Keratinocyte (primary cell): ENCODE data around the gene MMD. TPM values are rescaled to one million over a fixed set of nuclear protein-coding genes. Genes with fewer than 3 reads are reported as not detected.

Source experiments
- DNase-seq: peaks from one replicate; pipeline ENCODE4 v3.0.0-alpha.2; 2011; ENCODE audit warnings: low read depth, missing footprints, low spot score
- FAIRE-seq: peaks from 2 replicates; lab custom pipeline; 2011; peaks lifted over from hg19 to GRCh38; lab: Jason Lieb, UNC
- H2AFZ ChIP-seq: 2 replicates; pipeline ENCODE4 v1.6.0; 2012; ENCODE audit warnings: low read length, control low read depth, inconsistent platforms; ENCODE audit not compliant: control insufficient read depth
- H3K27ac ChIP-seq: 2 replicates; pipeline ENCODE4 v1.5.1; 2011; ENCODE audit warnings: low read length; ENCODE audit not compliant: control insufficient read depth, insufficient read depth
- H3K27me3 ChIP-seq: 3 replicates; pipeline ENCODE4 v1.6.0; 2011; ENCODE audit warnings: low read length; ENCODE audit not compliant: control insufficient read depth, insufficient read depth; ENCODE audit errors: extremely low read depth
- H3K36me3 ChIP-seq, 2 experiments: 2 replicates in 1 of 2; 3 replicates in 1 of 2; pipeline ENCODE4 v1.5.1; 2011; ENCODE audit warnings: low read length in 2 of 2, mild to moderate bottlenecking in 1 of 2; ENCODE audit not compliant: control insufficient read depth in 2 of 2, insufficient read depth in 2 of 2; ENCODE audit errors: extremely low read depth in 1 of 2
- H3K4me1 ChIP-seq: 3 replicates; pipeline ENCODE4 v1.5.1; 2011; ENCODE audit warnings: low read length; ENCODE audit not compliant: control insufficient read depth, insufficient read depth; ENCODE audit errors: extremely low read depth
- H3K4me2 ChIP-seq: 3 replicates; pipeline ENCODE4 v1.6.0; 2011; ENCODE audit warnings: low read depth, low read length; ENCODE audit not compliant: control insufficient read depth, insufficient read depth; ENCODE audit errors: extremely low read depth
- H3K4me3 ChIP-seq, 3 experiments: fragments of 200-600 bp in 1 of 3; sonication (generic) in 1 of 3; 2 replicates in 2 of 3; 3 replicates in 1 of 3; pipeline ENCODE4 v1.5.1; 2011 to 2016; ENCODE audit warnings: low read length in 3 of 3, mild to moderate bottlenecking in 3 of 3, control low read depth in 2 of 3, inconsistent platforms in 1 of 3, low read depth in 1 of 3, mixed read lengths in 1 of 3, mixed run types in 1 of 3, moderate library complexity in 1 of 3; ENCODE audit not compliant: control insufficient read depth in 2 of 3, insufficient read depth in 2 of 3; ENCODE audit errors: extremely low read depth in 1 of 3
- H3K79me2 ChIP-seq: 2 replicates; pipeline ENCODE4 v1.6.0; 2012; ENCODE audit warnings: low read length; ENCODE audit not compliant: control insufficient read depth, insufficient read depth
- H3K9ac ChIP-seq: 3 replicates; pipeline ENCODE4 v1.6.0; 2011; ENCODE audit warnings: low read length; ENCODE audit not compliant: control insufficient read depth, insufficient read depth; ENCODE audit errors: extremely low read depth
- H3K9me1 ChIP-seq: 3 replicates; pipeline ENCODE4 v1.6.0; 2011; ENCODE audit warnings: low read length; ENCODE audit not compliant: control insufficient read depth, insufficient read depth; ENCODE audit errors: extremely low read depth
- H3K9me3 ChIP-seq: 2 replicates; pipeline ENCODE4 v1.5.1; 2012; ENCODE audit warnings: low read depth, low read length; ENCODE audit not compliant: control insufficient read depth
- H4K20me1 ChIP-seq: 3 replicates; pipeline ENCODE4 v1.6.0; 2011; ENCODE audit warnings: low read length; ENCODE audit not compliant: control insufficient read depth, insufficient read depth; ENCODE audit errors: extremely low read depth
- EZH2 ChIP-seq: IDR thresholded peaks from one replicate; pipeline ENCODE4 v1.6.1; 2012; ENCODE audit warnings: inconsistent platforms, mild to moderate bottlenecking, low read length, moderate library complexity
- dilution Hi-C: fragments of 300-500 bp; cut with MboI; formaldehyde crosslinking; loops from one replicate; pipeline ENCODE4 v1.7.0; 2020; ENCODE audit warnings: low sequenced_read_pairs; ENCODE audit not compliant: extremely low pct_ligation_motif_present
- polyA plus RNA-seq, 5 experiments: library from polyadenylated mRNA; depleted of rRNA in 3 of 5; stranded (reverse) in 3 of 5; stranded (forward) in 1 of 5; unstranded in 1 of 5; fragments of >200 nt; gene quantifications; 1 replicate in 1 of 5; 2 replicates in 3 of 5; 3 replicates in 1 of 5; pipeline versions ENCODE4 v1.2.1 to v1.2.3, GENCODE V29; 2011 to 2012; ENCODE audit warnings: missing spikeins in 2 of 5, low read depth in 1 of 5, low replicate concordance in 1 of 5
- TF ChIP-seq, protein P1 (sequence below), 3 experiments: IDR thresholded peaks in 1 of 3; conservative IDR thresholded peaks in 1 of 3; optimal IDR thresholded peaks in 1 of 3; 2 replicates in 2 of 3; 3 replicates in 1 of 3; pipeline versions ENCODE3 to v1.5.1; 2011; ENCODE audit warnings: low read length in 3 of 3, mild to moderate bottlenecking in 3 of 3, moderate library complexity in 2 of 3, control low read depth in 1 of 3, inconsistent platforms in 1 of 3; ENCODE audit not compliant: insufficient read depth in 2 of 3; ENCODE audit errors: extremely low read depth in 1 of 3

MMD gene
- polyA plus RNA-seq, 1 donor (not counting 4 experiments of a cell fraction or from before 2014, with no cell fraction given) = 6.4 TPM

DNA sequence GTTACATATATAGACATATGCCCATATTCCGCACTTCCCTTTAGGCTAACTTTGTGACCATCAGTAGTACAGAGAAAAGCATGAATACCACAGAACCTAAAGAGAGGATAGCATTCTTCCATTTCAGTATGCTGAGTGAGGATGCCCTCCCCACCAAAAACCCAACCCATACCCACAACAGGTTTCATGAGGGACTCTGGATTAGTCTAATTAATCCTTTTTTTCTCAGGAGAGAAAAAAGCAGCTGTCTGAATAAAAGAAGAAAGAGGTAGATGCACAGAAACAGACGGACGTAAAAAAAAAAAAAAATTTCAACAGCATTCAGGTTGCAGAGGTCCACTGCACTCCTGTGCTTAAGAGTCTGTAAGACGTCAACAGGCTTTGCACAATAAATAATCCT, 6.7 kb downstream of the MMD start:
- Histone ChIP-seq H3K4me1 (no peaks in the 10 kb centered on the region), H4K20me1 (no peaks in the 10 kb centered on the region), H2AFZ (no peak overlapping the region), H3K27me3 (no peaks in the 10 kb centered on the region), H3K4me2 (no peak overlapping the region), H3K9me3 (no peaks in the 10 kb centered on the region), H3K9me1 (no peaks in the 10 kb centered on the region), H3K9ac (no peak overlapping the region), H3K4me3 (no peak overlapping the region), H3K27ac (no peak overlapping the region), H3K36me3 (peaks cover 0 to 3% of the 10 kb centered on the region in 2 experiments), H3K79me2 (no peaks in the 10 kb centered on the region)
- FAIRE-seq (no peak), DNase-seq (no peak)
- no peak for TF ChIP-seq EZH2
- TF ChIP-seq, protein P1, sequence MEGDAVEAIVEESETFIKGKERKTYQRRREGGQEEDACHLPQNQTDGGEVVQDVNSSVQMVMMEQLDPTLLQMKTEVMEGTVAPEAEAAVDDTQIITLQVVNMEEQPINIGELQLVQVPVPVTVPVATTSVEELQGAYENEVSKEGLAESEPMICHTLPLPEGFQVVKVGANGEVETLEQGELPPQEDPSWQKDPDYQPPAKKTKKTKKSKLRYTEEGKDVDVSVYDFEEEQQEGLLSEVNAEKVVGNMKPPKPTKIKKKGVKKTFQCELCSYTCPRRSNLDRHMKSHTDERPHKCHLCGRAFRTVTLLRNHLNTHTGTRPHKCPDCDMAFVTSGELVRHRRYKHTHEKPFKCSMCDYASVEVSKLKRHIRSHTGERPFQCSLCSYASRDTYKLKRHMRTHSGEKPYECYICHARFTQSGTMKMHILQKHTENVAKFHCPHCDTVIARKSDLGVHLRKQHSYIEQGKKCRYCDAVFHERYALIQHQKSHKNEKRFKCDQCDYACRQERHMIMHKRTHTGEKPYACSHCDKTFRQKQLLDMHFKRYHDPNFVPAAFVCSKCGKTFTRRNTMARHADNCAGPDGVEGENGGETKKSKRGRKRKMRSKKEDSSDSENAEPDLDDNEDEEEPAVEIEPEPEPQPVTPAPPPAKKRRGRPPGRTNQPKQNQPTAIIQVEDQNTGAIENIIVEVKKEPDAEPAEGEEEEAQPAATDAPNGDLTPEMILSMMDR (optimal IDR thresholded peaks at IDR 0.05 in 1 of 3, IDR thresholded peaks at IDR 0.05 in 1 of 3, conservative IDR thresholded peaks at IDR 0.05 in 1 of 3; ENCODE audit: extremely low read depth in 1 of 3, insufficient read depth in 2 of 3, low read length in 3 of 3) = no peak
- dilution Hi-C loops = no loop called here

DNA sequence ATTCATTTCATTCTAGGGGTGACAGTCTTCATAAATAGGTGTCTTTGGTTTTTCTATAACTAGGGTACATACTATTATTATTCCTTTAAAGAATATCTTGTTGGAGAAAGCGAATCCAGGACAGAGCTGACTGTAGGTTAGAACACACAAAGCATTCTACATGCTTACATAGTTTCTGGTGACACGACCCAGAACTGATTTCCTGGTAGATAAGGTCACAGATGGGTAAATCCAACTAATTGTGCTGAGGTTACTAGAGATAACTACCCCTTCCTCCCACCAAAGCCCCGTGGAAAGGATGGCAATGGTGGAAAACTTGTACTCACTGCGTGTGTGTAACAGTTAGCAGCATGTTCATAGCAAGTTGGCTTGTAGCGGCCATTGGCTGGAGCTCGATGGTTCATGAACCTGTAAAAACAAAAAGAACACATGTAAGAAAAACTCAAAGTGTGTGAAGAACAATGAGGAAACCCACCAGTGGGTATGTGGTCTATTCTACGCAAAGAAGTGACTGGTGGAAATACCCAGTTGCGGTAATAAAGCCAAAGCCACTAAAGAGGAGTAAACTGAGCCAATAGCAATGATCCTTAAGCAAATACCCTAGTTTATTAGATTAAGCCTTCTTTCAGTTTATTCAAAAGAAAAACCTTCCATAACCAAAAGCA, 7.7 kb downstream of the MMD start:
- DNase-seq = no peak
- Histone ChIP-seq H3K9ac (no peak overlapping the region), H3K4me2 (no peak overlapping the region), H3K27me3 (no peaks in the 10 kb centered on the region), H3K4me3 (no peak overlapping the region), H3K4me1 (no peaks in the 10 kb centered on the region), H3K27ac (no peak overlapping the region), H2AFZ (no peak overlapping the region), H3K9me1 (no peaks in the 10 kb centered on the region), H4K20me1 (no peaks in the 10 kb centered on the region), H3K36me3 (peaks cover 3 to 5% of the 10 kb centered on the region in 2 experiments), H3K9me3 (no peaks in the 10 kb centered on the region), H3K79me2 (no peaks in the 10 kb centered on the region)
- dilution Hi-C loops = no loop called here
- FAIRE-seq = no peak
- TF ChIP-seq EZH2 = no peak
- TF ChIP-seq, protein P1 (optimal IDR thresholded peaks at IDR 0.05 in 1 of 3, IDR thresholded peaks at IDR 0.05 in 1 of 3, conservative IDR thresholded peaks at IDR 0.05 in 1 of 3; ENCODE audit: extremely low read depth in 1 of 3, insufficient read depth in 2 of 3, low read length in 3 of 3) = no peak
